C4-2B (cell line): ENCODE results near the gene PARD3.

Experiments used
- H3K27ac ChIP-seq: fragments of 450-650 bp; 2 replicates; pipeline ENCODE4 v1.5.1; 2017
- ZFX ChIP-seq: fragments of 450-650 bp; IDR thresholded peaks from 2 replicates; pipeline ENCODE4 v1.6.1; 2017
- TF ChIP-seq, protein P1 (sequence below): fragments of 450-650 bp; conservative IDR thresholded peaks from 2 replicates; pipeline ENCODE4 v1.5.1; 2017; ENCODE audit warnings: mild to moderate bottlenecking

PARD3 gene

GRCh38 chr10:34815185-34816084, at the start of gene PARD3:
Gene PARD3 (minus strand): TSS chr10:34815296. CDS start chr10:34814995, 301 bp downstream.
- H3K27ac ChIP-seq: peak within 1 kb of the TSS; percentile 85
- no peak for TF ChIP-seq ZFX
- TF ChIP-seq, protein P1, sequence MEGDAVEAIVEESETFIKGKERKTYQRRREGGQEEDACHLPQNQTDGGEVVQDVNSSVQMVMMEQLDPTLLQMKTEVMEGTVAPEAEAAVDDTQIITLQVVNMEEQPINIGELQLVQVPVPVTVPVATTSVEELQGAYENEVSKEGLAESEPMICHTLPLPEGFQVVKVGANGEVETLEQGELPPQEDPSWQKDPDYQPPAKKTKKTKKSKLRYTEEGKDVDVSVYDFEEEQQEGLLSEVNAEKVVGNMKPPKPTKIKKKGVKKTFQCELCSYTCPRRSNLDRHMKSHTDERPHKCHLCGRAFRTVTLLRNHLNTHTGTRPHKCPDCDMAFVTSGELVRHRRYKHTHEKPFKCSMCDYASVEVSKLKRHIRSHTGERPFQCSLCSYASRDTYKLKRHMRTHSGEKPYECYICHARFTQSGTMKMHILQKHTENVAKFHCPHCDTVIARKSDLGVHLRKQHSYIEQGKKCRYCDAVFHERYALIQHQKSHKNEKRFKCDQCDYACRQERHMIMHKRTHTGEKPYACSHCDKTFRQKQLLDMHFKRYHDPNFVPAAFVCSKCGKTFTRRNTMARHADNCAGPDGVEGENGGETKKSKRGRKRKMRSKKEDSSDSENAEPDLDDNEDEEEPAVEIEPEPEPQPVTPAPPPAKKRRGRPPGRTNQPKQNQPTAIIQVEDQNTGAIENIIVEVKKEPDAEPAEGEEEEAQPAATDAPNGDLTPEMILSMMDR: no peak

DNA sequence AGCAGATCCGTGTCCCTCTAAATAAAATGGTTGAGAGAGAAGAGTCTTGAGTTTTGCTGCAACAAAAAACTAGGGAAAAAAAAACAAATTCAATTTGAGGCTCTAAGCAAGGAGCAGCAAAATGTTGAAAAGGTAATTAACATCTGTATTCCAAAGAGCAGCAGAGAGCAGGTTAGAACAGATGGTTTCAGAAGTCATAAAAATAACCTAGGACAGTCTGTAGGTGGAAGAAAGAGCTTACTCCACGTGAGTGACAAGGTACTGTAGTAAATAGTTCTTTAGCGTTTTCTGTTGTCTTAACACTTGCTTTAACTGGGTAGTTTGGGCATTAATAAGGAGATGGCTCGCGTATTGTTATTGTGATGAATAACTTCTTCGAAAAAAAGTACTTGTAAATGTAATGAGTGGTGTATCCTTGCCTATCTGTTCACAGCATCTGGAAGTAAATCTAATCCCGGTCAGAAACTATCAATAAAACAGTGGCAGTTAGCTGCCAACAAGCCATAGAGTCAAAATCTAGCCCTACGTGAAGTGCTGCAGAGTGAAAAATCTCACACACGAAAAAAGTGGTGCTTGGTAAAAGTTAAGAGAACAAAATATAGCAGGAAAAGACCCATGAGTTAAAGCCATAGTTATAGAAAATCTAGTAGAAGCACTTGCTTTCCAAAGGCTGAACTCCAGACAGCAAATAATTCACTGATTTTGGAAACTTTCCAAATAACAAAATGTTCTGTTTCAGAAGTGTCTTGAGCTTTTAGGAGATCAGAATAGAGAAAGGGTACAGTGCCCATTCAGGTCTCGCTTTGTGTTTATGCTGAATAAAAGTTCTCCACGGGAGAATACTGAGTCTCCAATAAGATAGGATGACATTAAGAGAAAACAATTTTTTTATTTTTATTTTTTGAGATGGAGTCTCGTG, 49.3 kb upstream of the PARD3 start:
- no peak for TF ChIP-seq ZFX
- TF ChIP-seq, protein P1: no peak
- no peak overlapping the region for H3K27ac ChIP-seq

GRCh38 chr10:34862892-34863291, 47.8 kb upstream of the PARD3 start:
- no peak for TF ChIP-seq ZFX
- TF ChIP-seq, protein P1: no peak
- H3K27ac ChIP-seq: no peak overlapping the region

GRCh38 chr10:34861293-34862021, 46.4 kb upstream of the PARD3 start:
- TF ChIP-seq ZFX: no peak
- TF ChIP-seq, protein P1: no peak
- no peak overlapping the region for H3K27ac ChIP-seq

- no peak for TF ChIP-seq ZFX
- TF ChIP-seq, protein P1: no peak
- H3K27ac ChIP-seq: no peak overlapping the region
These were observed 44.1 kb upstream of the PARD3 start for GRCh38 chr10:34859170-34859569.

DNA sequence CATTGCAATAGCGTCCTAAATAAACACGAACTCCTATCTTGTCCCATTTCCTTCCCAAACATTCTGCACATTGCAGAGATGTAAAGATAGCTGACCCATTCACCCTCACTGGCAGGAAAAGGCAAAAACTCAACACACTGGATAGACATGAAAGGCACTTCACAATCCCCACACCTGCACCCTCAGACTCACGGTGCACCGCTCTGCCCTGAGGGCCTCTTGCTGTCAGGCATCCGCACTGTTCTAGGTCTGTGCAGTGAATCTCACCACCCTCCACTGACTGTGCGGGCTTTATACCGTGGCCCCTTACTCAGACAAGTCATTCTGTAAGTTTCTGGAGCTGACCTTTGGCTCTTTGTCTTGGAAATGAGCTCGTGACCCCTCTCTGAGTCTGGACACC, 42.9 kb upstream of the PARD3 start:
- no peak for TF ChIP-seq ZFX
- TF ChIP-seq, protein P1: no peak
- H3K27ac ChIP-seq: no peak overlapping the region
